ENCODE data around the gene LRMDA.

Gene LRMDA

DNA sequence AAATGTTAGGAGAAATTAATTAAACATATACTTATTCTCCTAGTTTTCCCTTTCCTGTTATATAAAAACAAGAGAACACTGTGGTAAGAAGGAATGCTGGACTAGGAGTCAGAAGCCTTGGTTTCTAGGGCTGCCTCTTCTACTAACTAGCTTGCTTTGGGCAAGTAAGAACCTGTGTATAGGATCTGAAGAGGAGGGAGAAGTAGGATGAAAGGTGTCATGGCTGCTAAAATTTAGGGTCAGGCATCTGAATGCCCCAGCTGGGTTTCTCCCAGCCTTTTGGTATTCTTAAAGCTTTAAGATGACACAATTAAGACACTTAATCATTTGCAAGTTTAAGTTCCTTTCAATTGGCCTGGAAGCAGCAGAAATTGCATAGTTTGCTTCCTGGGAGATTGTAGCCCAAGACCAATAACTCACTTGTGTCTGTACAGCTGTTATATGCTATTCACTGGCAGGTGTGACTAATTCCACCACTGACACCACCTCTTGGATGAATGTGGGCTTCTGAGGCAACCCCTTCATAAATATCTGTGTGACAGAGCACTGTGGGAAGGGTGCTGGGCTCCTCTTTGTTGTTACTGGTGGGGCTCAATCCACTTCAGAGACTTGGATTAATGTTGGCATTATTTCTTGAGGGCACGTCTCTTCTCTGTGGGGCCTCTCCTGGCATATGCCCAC, 137.2 kb downstream of the LRMDA start:
- DNase-seq (ENCODE audit: low read depth in 2 of 3, low spot score in 1 of 3), result no peak

DNA sequence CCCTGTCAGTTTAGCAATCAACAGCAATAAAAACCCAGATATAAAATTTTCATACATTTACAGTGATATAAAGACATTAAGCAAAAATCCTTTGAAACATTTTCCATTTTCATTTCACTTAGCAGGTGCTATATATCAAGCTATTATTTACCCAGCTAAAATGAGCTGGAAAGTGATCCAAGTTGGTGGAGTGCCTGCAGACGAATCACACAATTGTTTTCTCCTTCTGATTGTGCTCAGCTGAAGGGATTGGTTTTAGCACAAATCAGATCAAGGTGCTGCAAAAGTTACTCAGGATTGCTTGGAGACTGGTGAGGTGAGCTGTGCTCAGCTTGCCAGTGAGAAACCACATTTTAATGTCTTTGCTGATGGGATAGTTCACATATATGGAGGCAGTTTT, 138.1 kb downstream of the LRMDA start:
- no peak for DNase-seq (ENCODE audit: low read depth in 2 of 3, low spot score in 1 of 3)

DNA sequence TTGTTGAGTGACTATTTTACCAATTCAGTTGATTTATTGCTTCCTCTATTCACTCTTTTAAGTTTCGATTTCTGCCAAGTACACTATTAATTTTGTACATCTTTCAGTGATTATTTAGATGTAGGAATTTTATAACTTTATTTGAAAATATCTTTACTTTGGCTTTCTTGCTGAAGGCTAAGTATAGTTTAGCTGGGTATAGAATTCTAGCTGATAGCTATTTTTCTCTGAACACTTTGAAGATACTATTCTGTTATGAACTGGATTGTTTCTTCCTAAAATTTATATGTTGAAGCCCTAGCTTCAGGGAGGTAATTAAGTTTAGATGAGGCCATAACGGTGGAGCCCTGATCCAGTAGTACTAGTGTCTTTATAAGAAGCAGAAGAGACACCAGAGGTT, 141.1 kb downstream of the LRMDA start:
- no peak for DNase-seq (ENCODE audit: low read depth in 2 of 3, low spot score in 1 of 3)

DNA sequence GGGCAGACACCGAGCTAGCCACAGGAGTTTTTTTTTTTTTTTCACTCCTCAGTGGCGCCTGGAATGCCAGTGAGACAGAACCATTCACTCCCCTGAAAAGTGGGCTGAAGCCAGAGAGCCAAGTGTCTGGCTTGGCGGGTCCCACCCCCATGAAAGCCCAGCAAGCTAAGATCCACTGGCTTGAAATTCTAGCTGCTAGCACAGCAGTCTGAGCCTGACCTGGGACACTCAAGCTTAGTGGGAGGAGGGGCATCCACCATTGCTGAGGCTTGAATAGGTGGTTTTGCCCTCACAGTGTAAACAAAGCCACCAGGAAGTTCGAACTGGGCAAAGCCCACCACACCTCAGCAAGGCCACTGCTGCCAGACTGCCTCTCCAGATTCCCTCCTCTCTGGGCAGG, 144.5 kb downstream of the LRMDA start:
- DNase-seq (ENCODE audit: low read depth in 2 of 3, low spot score in 1 of 3), result no peak

DNA sequence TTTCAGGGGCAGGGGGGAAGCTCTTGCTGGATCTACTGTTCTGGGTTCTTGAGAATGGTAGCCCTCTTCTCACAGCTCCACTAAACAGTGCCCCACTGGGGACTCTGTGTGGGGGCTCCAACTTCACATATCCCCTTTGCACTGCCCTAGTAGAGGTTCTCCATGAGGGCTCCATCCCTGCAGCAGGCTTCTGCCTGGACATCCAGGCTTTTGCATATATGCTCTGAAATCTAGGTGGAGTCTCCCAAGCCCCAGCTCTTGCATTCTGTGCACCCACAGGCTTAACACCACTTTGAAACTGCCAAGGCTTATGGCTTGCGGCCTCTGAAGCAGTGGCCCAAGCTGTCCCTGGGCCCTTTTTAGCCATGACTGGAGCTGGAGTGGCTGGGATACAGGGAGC, 150.7 kb downstream of the LRMDA start:
- DNase-seq (ENCODE audit: low read depth in 2 of 3, low spot score in 1 of 3), result no peak

DNA sequence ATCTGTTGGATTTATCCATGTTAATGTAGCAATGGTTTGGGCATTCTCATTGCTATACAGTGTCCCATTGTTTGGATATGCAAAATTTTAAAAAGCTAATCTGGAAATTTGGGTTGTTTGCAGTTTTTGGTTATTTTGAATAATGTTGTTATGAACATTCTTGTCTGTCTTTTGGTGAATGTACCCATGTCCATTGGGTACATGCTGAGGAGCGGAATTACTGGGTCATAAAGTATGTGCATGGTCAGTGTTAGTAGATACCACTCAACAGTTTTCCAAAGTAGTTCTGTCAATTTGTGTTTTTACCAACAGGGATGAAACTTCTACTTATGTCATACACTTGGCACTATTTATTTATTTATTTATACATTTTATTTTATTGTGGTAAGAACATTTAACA, 153.9 kb downstream of the LRMDA start:
- DNase-seq (ENCODE audit: low read depth in 2 of 3, low spot score in 1 of 3), result no peak

DNA sequence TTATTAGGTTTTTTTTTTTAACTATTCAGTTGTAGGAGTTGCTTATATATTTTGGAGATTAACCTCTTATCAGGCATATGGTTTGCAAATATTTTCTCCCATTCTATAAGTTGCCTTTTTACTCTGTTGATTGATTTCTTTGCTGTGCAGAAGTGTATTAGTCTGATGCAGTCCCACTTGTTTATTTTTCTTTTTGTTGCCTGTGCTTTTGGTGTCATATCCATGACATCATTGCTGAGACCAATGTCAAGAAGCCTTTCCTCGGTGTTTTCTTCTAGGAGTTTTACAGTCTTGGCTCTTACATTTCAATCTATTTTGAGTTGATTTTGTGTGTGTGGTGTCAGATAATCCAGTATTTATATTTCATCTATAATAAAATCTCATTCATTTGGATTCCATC, 155.4 kb downstream of the LRMDA start:
- DNase-seq (ENCODE audit: low read depth in 2 of 3, low spot score in 1 of 3), result no peak

DNA sequence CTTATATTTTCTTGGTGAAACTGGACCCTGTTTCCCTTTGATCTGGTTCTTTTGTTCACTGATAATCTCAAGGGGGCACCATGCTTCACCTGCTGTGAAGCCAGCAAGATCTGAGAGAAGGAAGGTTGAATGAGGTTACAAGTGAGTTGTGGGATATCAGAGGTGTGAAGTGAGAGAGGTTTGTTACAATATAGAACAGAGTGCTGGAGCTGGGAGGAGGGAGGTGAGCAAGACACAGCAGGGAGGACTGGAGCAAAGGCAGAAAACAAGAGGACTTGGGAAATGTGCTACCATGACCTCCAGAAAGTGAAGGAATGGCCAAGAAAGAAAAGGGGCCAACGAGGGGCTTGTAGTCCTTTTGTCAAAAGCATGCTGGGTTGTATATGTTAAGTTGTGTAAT, 156.6 kb downstream of the LRMDA start:
- DNase-seq (ENCODE audit: low read depth in 2 of 3, low spot score in 1 of 3), result no peak

DNA sequence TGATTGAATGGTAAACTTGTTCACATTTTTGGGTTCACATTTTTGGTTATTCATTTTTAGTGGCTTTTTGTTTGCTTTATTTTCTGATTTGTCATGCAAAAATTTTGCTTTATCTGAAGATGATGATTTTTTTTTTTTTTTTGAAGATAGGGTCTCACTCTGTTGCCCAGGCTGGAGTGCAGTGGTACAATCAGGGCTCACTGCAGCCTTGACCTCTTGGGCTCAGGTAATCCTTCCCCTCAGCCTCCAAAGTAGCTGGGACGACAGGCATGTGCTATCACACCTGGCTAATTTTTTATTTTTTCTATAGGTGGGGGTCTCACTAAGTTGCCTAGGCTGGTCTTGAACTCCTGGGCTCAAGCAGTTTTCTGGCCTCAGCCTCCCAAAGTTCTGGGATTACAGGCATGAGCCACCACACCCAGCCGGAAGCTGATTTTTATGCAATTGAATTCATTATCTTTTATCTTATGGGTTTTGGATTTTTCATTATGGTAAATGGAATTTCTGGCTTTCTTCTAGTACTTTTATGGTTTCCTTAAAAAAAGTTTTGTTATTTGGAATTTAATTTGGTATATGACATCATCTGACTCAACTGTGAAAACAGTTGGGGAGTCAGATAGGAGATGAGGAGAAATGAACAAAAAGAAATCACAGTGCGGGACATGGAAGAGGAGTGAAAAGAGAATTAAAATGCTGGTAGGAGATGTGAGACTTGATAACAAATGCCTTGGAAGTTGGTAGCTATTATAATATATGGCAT, 158.7 kb downstream of the LRMDA start:
- no peak for DNase-seq (ENCODE audit: low read depth in 2 of 3, low spot score in 1 of 3)

DNA sequence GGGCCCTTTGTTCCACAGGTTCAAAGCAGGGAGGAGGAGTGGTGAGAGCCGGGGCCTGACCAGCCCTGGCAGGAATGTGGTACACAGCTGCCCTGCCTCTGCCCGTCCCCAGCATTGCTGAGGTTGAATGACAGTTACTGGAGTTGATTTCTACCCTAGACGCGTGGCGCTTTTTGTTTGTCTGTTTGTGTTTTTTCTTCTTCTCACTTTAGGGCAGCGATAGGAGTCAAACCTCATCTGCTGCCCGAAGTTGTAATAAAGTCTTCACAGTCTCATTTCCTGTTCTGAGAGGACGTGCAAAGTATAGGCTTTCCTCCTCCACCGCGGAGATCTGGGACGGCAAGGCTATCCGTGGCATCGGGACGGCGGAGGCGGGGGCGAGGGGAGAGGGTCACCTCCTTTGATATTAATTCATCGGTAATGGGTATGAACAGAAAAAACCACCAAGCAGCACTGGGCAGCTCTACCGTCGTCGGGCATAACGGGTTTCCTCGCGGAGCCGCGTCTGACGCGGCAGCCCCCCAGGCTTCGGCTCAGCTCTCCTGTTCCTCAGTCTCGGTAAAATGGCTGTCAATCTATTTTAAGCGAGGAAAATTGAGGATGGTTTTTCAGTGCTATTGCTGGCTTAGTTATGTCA, 160.8 kb downstream of the LRMDA start:
- DNase-seq (ENCODE audit: low read depth in 2 of 3, low spot score in 1 of 3), result no peak

DNA sequence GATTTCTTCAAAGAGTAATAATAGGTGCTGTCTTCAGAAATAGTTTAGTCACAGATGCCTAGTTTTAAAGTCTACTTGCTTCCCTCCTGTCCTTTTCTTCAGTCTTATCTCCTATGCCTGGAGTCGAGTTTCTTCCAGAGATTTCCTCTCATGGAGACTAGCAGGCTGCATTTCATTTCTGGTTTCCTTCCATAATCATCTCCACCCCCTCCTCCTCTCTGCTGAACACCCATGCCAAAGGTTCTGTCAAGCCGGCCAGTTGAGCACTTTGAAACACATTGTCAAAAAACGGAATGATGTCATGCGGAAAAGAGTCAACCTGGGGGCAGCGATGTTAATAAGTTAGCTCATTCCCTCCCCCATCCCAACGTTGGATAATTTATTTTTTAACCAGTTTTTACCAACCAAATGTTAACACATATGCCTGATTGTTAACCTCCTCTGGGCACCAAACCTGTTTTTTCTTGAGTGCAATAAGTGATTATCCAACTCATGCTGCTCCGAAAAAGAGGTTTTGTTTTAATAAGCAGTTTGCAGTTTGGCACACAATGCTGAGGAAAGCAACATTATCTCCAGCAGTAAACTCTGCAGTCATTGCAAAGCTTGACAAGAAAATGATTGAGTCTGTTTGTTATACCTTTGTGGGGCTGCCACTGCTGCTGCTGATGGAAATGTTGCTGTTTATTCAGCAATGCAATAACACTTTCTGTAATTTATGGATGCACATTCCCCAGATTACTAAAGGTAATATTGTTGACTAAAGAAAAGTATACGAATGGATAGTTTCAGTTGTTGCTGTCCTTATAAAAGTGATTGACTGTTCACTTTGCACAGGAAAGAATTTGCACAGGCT, 161.6 kb downstream of the LRMDA start:
- DNase-seq (ENCODE audit: low read depth in 2 of 3, low spot score in 1 of 3), result no peak

DNA sequence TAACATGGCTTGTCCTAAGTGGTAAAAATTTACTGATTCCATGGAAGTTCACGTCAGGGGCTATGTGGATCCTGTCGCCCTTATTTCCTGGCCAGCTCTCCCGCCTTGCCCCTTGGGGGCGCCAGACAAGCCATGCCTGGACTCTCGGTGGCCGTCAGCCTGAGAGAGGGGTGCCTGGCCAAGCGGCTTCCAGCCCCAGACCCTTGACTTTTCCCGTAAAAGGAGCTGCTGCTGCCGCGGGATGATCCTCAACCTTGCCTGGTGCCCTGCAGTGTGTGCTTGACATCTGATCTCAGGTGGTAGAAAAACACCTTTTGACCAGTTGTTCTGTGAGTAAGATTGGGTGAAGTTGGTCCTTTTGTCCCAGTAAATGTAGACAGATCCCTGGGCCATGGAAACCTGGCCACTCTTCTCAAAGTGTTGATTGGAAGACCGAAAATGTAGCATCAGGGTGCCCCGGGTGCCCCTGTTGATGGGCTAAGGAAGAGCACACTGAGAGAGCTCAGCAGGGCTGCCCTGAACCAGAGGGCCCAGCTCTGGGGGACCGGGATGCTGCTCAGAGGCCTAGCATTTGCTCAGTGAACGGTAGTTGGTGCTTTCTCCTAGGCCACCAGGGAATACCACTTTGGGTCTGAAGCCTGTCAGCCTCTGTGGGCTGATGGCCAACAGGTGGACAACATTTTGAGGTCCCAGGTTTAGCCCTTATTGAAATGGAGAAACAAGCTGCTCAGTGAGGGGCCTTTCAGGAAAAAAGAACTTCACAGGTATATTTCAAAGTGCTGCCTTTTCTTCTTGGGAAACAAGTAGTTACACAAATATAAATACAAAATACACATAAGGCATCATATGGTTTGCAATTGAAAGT, 162.5 kb downstream of the LRMDA start:
- DNase-seq (ENCODE audit: low read depth in 2 of 3, low spot score in 1 of 3), result no peak

DNA sequence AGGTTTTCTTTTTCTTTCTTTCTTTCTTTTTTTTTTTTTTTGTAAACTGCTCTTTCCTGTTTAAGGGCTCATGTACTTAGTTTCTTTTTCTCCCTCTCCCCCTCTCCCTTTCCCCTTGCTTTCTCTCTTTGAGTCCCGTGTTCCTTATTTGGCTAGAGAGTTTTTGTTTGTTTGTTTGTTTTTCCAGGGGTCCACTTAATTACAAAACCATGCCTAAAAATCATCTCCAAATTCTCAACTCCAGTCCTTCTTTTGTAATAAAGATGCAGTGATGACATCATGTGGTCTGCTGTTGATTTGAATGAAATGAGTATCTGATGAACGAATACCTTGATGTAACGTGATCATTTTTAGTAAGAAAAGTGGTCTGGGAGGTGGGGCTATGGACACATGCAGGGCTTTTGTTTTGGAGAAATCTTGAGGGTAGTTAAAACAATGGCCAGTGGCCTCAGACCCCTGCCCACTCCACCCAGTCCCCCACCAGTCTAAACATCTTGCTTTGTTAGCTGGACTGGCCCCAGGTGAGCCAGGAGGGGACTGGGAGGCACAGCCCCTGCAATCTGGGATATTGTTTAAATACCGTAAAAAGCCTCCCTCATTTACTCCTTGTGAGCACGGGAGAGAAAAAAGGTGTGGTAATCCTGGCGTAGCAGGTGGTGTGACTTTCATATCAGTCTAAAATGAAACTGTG, 165.7 kb downstream of the LRMDA start:
- DNase-seq (ENCODE audit: low read depth in 2 of 3, low spot score in 1 of 3), result no peak

DNA sequence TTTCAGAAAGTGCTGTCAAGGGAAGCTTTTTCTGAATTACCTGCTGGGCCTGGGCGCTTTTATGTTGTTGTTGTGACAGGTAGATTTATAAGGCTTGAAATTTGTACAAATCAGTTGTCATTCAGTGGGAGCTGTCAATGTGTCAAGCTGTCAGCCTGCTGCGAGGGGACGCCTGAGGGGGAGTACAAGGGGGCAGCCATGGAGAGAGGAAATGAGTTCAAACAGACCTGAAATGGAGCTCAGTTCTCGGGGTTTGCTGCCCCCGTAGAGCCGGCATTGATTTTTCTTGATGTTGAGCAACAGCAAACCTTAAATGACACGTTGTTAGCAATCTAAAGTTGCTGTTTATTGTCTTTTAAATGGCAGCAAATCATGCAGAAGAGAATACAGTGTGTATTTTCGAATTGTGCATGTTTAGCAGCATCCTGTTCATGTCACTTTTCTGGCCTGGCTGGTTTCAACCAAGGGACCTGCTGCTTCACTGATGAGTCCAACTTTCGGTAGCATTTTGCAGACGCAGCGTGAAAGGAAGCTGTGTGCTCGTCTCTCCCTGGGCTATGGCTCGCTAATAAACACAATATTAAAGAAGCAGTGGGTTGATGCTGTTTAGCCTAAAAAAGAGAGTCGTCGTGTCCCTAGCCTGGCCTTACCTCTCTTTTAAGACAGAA, 166.5 kb downstream of the LRMDA start:
- DNase-seq (ENCODE audit: low read depth in 2 of 3, low spot score in 1 of 3), result no peak

DNA sequence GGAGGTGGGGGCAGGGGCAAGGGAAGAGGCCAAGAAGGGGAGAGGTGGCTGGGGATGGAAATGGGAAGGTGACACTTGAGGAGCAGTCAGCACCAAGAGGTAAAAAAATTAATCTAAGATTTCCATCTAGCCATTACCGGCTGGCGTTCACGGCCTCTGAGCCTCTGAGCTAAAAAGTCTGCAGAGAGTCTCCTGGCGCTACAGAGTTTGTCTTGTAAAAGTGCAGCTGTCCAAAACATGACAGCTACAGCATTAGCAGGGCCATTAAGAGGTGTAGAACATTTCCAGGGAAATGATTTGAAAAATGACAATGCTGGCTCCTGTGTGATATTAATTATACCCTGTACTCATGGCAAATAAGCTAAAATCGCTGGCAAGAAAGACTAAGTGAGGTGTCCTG, 167.6 kb downstream of the LRMDA start:
- no peak for DNase-seq (ENCODE audit: low read depth in 2 of 3, low spot score in 1 of 3)

DNA sequence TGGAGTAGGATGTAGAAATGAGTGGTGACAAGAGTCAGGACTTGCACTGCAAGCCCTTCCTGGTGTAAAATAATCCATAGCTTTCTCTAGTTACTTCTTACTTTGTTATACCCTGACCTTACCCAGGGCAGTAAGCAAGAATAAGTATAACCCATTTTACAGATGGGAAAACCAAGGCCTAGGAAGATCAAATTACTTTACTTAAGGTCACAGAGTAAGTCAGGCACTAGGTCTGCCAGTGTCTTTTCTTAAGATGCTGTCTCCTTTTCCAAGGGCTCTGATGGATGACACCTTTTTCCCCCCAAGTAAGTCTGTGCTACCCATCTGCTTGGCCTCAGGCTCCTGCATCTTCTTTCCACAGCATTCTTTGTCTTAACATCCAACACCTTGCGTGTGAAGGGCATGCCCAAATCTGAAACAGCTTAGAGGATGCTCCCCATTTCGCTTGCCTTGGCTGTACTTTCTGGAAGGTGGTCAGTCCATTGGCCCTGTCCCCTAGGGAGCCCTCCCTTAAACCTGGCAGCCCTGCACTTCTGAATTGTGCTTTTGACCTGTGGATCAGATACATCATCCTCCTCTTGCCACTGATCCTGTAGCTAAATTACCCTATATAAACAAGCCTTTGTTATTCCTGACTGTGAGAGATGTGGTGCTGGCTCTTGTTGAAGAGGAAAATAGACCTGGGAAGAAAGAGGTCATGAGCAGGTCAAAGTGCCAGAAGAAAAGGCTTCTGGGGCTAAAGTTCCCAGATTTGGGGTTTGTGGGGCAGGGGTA, 168.6 kb downstream of the LRMDA start:
- DNase-seq (ENCODE audit: low read depth in 2 of 3, low spot score in 1 of 3), result no peak

DNA sequence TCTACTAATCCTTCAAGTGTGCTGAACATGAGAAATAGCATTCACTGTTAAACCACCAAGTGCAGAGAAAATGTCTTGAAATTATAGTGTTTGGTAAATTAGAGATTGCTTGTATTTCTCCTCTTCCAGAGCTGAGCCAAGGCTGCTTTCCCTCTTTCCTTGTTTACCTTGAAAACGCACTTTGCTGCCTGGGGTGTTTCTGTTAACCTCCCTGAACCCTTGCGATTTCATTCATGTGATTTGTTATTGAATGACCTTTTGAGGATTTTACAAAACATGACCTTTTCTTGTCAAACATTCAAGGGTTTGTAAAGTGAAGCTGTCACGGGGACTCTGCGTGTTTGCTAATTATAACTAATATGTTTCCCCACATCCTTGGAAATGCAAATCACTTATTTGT, 169.4 kb downstream of the LRMDA start:
- no peak for DNase-seq (ENCODE audit: low read depth in 2 of 3, low spot score in 1 of 3)

DNA sequence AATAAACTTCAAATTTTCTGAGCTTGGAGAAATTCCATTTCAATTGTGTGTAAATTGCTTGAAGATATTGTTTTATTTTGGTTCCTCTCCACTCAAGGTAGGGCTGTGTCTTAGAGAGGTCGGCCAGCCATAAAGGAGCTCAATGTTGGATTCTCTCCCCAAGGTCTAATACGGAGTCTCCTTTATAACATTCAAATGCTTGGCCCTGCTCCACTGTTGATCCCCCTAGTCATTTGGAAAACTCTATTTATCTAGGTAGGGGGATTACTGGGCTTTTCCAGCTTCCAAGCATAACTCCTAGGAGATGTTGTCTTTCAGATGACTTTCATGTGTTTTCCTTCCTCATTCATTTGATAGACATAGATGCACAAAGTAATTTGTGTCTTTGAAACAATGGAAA, 170.9 kb downstream of the LRMDA start:
- DNase-seq (ENCODE audit: low read depth in 2 of 3, low spot score in 1 of 3), result no peak

DNA sequence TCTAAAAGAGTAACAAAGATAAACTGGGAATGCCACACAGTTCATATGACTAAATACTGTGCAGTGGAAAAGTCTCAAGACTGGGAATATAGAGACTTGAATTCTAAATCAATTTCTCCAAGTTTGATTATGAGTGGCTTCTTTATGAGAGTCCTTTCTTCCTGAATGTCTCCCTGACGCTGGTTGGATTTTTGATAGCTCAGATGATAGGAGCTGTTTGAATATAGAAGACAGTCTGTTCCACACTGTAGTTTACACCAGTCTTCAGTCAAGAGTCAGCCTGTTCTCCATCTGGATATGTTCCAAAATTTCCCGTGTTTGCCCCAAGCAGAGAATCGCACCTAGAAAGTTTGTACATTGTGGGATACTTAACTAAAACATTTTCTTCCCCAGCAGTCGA, 173.7 kb downstream of the LRMDA start:
- DNase-seq (ENCODE audit: low read depth in 2 of 3, low spot score in 1 of 3), result no peak

All from stimulated activated CD4-positive, alpha-beta T cell treated with anti-CD3 and anti-CD28 coated beads, Interleukin-12 subunit alpha, Interleukin-12 subunit beta, amount 100 ng/mL, for 48 hours (primary cell).